Neural progenitor cell (in vitro differentiated cells): ENCODE measurements around the gene PIGN. TPM values are rescaled to one million over a fixed set of nuclear protein-coding genes. Genes with fewer than 3 reads are reported as not detected.

Experiments used
- DNase-seq: peaks from one replicate; pipeline ENCODE4 v3.0.0-alpha.2; 2016; ENCODE audit warnings: low spot score
- H2AFZ ChIP-seq: fragments of 200-600 bp; sonication (generic); replicated peaks from 2 replicates; pipeline ENCODE4 v1.6.1; 2016; ENCODE audit warnings: antibody characterized with exemption
- H3F3A ChIP-seq: fragments of 200-600 bp; sonication (generic); 2 replicates; pipeline ENCODE4 v1.6.1; 2016; ENCODE audit warnings: antibody characterized with exemption, low read depth
- H3K27ac ChIP-seq: fragments of 200-600 bp; sonication (generic); 2 replicates; pipeline ENCODE4 v1.5.1; 2016; ENCODE audit warnings: mild to moderate bottlenecking
- H3K27me3 ChIP-seq: fragments of 200-600 bp; sonication (generic); 2 replicates; pipeline ENCODE4 v1.6.1; 2016; ENCODE audit warnings: mild to moderate bottlenecking, moderate library complexity
- H3K36me3 ChIP-seq: fragments of 200-600 bp; sonication (generic); 2 replicates; pipeline ENCODE4 v1.5.1; 2016
- H3K4me1 ChIP-seq: fragments of 200-600 bp; sonication (generic); 2 replicates; pipeline ENCODE4 v1.6.1; 2016; ENCODE audit warnings: mixed run types
- H3K4me2 ChIP-seq: fragments of 200-600 bp; sonication (generic); 2 replicates; pipeline ENCODE4 v1.6.1; 2016
- H3K4me3 ChIP-seq: fragments of 200-600 bp; sonication (generic); 2 replicates; pipeline ENCODE4 v1.5.1; 2016
- H3K79me2 ChIP-seq: fragments of 200-600 bp; sonication (generic); 2 replicates; pipeline ENCODE4 v1.6.1; 2016; ENCODE audit warnings: low read depth
- H3K9ac ChIP-seq: fragments of 200-600 bp; sonication (generic); 2 replicates; pipeline ENCODE4 v1.6.1; 2016
- H3K9me3 ChIP-seq: fragments of 200-600 bp; sonication (generic); 2 replicates; pipeline ENCODE4 v1.5.1; 2016; ENCODE audit warnings: low read depth
- H4K20me1 ChIP-seq: fragments of 200-600 bp; sonication (generic); 2 replicates; pipeline ENCODE4 v1.6.1; 2016; ENCODE audit warnings: low read depth
- H3K27ac Mint-ChIP-seq: 3 replicates; pipeline ENCODE4 v1.8.0; 2021; ENCODE audit warnings: mixed read lengths
- H3K27me3 Mint-ChIP-seq: 2 replicates; pipeline ENCODE4 v1.8.0; 2022; ENCODE audit warnings: low read depth, mild to moderate bottlenecking, inconsistent platforms, moderate library complexity, mixed read lengths; ENCODE audit not compliant: insufficient read depth
- H3K36me3 Mint-ChIP-seq: 3 replicates; pipeline ENCODE4 v1.8.0; 2021; ENCODE audit warnings: mixed read lengths
- H3K4me1 Mint-ChIP-seq: 3 replicates; pipeline ENCODE4 v1.8.0; 2021; ENCODE audit warnings: mixed read lengths
- H3K4me3 Mint-ChIP-seq: 3 replicates; pipeline ENCODE4 v1.8.0; 2021; ENCODE audit warnings: mild to moderate bottlenecking, moderate library complexity, mixed read lengths
- H3K9me3 Mint-ChIP-seq: 3 replicates; pipeline ENCODE4 v1.8.0; 2020; ENCODE audit warnings: mixed read lengths
- EZH2 ChIP-seq: fragments of 200-600 bp; sonication (generic); IDR thresholded peaks from 2 replicates; pipeline ENCODE4 v1.6.1; 2017; ENCODE audit warnings: antibody characterized with exemption, mild to moderate bottlenecking, moderate library complexity
- EZH2phosphoT487 ChIP-seq: fragments of 200-600 bp; sonication (generic); IDR thresholded peaks from 2 replicates; pipeline ENCODE4 v1.6.1; 2017; ENCODE audit warnings: antibody characterized with exemption
- total RNA-seq: library from RNA; depleted of rRNA; stranded (reverse); fragments of >200 nt; gene quantifications from 2 replicates; pipeline ENCODE4 v1.2.3, GENCODE V29; 2015; ENCODE audit warnings: low replicate concordance
- TF ChIP-seq, protein P1 (sequence below): fragments of 200-600 bp; sonication (generic); IDR thresholded peaks from 2 replicates; pipeline ENCODE4 v1.5.1; 2017; ENCODE audit warnings: antibody characterized with exemption, mild to moderate bottlenecking

Gene PIGN
- total RNA-seq, 1 donor from 2014 or later, result 48.9 TPM

DNA sequence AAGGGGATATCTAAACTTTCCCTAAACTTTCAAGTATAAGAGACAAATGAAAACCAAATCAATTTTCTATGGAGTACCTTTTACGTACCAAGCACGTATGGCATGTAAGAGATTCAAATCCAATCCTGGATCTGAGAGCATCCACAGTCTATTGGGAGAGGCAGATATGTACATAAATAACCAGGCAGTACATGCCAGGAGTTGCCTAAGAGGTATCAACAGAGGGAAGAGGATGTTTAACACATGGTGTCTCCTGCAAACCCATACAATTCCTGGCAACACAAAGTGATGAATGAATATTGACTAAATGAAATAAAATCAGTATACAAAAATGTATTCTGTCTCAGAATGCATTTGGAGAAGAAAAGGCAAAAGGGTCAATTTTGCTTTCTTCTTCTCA is 116.6 kb downstream of the PIGN start:
- Histone ChIP-seq H3K27me3 (no peaks in the 10 kb centered on the region), H3K27ac (no peak overlapping the region), H2AFZ (no peak overlapping the region), H4K20me1 (no peaks in the 10 kb centered on the region), H3F3A (no peaks in the 10 kb centered on the region), H3K9ac (no peak overlapping the region), H3K4me1 (no peaks in the 10 kb centered on the region), H3K4me3 (no peak overlapping the region), H3K36me3 (no peaks in the 10 kb centered on the region), H3K9me3 (no peaks in the 10 kb centered on the region), H3K79me2 (no peaks in the 10 kb centered on the region), H3K4me2 (no peak overlapping the region)
- no peaks in the 10 kb centered on the region for H3K27me3 Mint-ChIP-seq
- DNase-seq, result no peak
- TF ChIP-seq, protein P1, sequence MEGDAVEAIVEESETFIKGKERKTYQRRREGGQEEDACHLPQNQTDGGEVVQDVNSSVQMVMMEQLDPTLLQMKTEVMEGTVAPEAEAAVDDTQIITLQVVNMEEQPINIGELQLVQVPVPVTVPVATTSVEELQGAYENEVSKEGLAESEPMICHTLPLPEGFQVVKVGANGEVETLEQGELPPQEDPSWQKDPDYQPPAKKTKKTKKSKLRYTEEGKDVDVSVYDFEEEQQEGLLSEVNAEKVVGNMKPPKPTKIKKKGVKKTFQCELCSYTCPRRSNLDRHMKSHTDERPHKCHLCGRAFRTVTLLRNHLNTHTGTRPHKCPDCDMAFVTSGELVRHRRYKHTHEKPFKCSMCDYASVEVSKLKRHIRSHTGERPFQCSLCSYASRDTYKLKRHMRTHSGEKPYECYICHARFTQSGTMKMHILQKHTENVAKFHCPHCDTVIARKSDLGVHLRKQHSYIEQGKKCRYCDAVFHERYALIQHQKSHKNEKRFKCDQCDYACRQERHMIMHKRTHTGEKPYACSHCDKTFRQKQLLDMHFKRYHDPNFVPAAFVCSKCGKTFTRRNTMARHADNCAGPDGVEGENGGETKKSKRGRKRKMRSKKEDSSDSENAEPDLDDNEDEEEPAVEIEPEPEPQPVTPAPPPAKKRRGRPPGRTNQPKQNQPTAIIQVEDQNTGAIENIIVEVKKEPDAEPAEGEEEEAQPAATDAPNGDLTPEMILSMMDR, result no peak
- TF ChIP-seq EZH2phosphoT487 (no peak), EZH2 (no peak)
- H3K4me1 Mint-ChIP-seq, result no peaks in the 10 kb centered on the region
- no peak overlapping the region for H3K27ac Mint-ChIP-seq
- H3K9me3 Mint-ChIP-seq, result no peaks in the 10 kb centered on the region
- no peak overlapping the region for H3K4me3 Mint-ChIP-seq
- H3K36me3 Mint-ChIP-seq, result no peaks in the 10 kb centered on the region

DNA sequence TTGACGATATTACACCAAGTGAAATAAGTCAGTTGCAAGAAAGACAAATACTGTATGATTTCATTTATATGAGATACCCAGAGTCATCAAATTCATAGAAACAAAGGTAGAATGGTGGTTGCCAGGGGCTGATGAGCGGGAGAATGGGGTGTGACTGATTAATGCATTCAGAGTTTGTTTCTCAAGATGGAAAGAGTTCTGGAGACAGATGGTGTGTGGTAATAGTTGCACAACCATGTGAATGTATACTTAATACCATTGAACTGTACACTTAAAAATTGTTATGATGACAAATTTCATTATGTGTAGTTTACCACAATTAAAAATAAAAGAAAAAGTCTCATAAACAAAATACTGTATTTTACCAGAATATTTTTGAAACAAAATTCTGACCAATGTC is 117.3 kb downstream of the PIGN start:
- H3K27me3 ChIP-seq, result no peaks in the 10 kb centered on the region
- H3K4me3 Mint-ChIP-seq, result no peak overlapping the region
- H3K9me3 ChIP-seq, result no peaks in the 10 kb centered on the region
- no peak for DNase-seq
- H3K9ac ChIP-seq, result no peak overlapping the region
- no peak overlapping the region for H3K4me2 ChIP-seq
- no peaks in the 10 kb centered on the region for H3F3A ChIP-seq
- no peaks in the 10 kb centered on the region for H3K36me3 Mint-ChIP-seq
- no peak overlapping the region for H3K27ac ChIP-seq
- no peaks in the 10 kb centered on the region for H3K9me3 Mint-ChIP-seq
- H2AFZ ChIP-seq, result no peak overlapping the region
- no peaks in the 10 kb centered on the region for H3K36me3 ChIP-seq
- no peaks in the 10 kb centered on the region for H3K27me3 Mint-ChIP-seq
- no peak overlapping the region for H3K27ac Mint-ChIP-seq
- no peaks in the 10 kb centered on the region for H4K20me1 ChIP-seq
- no peaks in the 10 kb centered on the region for H3K79me2 ChIP-seq
- no peak for TF ChIP-seq EZH2
- no peak for TF ChIP-seq EZH2phosphoT487
- TF ChIP-seq, protein P1, result no peak
- no peaks in the 10 kb centered on the region for H3K4me1 ChIP-seq
- H3K4me1 Mint-ChIP-seq, result no peaks in the 10 kb centered on the region
- no peak overlapping the region for H3K4me3 ChIP-seq

DNA sequence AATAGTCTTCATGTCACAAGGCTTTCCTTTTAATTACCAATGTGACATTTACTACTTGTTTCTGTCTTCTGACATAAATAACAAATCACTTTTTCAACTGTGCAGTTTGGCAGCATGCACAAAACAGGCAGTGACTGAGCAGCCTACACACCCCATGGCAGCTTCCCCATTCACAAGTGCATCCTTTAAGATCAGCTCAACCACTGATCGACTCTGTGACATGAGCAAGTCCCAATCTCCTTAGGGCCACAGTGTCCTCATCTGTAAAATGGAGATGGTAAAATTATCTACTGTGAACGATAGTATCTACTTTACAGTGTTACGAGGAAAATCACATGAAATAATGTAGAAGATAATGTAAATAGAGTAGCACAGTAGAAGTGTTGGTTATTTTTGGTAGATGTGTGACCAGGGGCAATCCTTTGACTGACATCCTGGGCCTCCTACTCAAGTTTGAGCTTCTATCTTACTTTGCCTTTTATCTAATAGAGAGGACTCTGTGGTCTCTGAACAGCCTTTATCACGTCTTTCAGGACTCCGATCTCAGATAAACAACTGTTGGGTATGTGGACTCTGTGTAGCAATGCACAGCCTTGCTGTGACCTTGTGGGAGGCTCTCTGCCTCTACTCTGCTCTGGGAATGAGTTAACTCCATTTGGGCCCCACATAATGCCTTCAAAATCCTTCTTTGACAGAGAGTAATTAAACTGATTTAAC is 120.6 kb downstream of the PIGN start:
- no peaks in the 10 kb centered on the region for H3K27me3 Mint-ChIP-seq
- TF ChIP-seq, protein P1, result no peak
- TF ChIP-seq EZH2 (no peak), EZH2phosphoT487 (no peak)
- H3F3A ChIP-seq, result no peaks in the 10 kb centered on the region

More for the DNA sequence above, 120.6 kb downstream of the PIGN start:
- no peaks in the 10 kb centered on the region for H3K36me3 ChIP-seq
- Mint-ChIP-seq H3K27ac (no peak overlapping the region), H3K4me1 (peaks cover 2% of the 10 kb centered on the region), H3K36me3 (peaks cover 1% of the 10 kb centered on the region), H3K4me3 (no peak overlapping the region), H3K9me3 (no peaks in the 10 kb centered on the region)
- H3K9ac ChIP-seq, result no peak overlapping the region
- DNase-seq, result no peak
- no peak overlapping the region for H3K27ac ChIP-seq
- H3K4me1 ChIP-seq, result no peaks in the 10 kb centered on the region
- no peak overlapping the region for H3K4me3 ChIP-seq
- no peaks in the 10 kb centered on the region for H3K27me3 ChIP-seq
- H4K20me1 ChIP-seq, result no peaks in the 10 kb centered on the region
- no peaks in the 10 kb centered on the region for H3K9me3 ChIP-seq
- H2AFZ ChIP-seq, result no peak overlapping the region
- no peak overlapping the region for H3K4me2 ChIP-seq
- no peaks in the 10 kb centered on the region for H3K79me2 ChIP-seq
